Pons (tissue), 1 donor: Measurements from ENCODE around the gene CCR2.
A peak's percentile ranks its signal among the peaks of the same experiment; 100 is the strongest.

Experiments
- DNase-seq: peaks from one replicate; pipeline ENCODE4 v3.0.0-alpha.2; 2016; ENCODE audit warnings: low spot score

Gene CCR2

GRCh38 chr3:46354984-46355383 is 1.1 kb downstream of the CCR2 start:
- DNase-seq = no peak

- no peak for DNase-seq
Measured at GRCh38 chr3:46356276-46356675, 2.4 kb downstream of the CCR2 start.

GRCh38 chr3:46356909-46357308 is 3.0 kb downstream of the CCR2 start:
- DNase-seq = no peak

GRCh38 chr3:46358466-46358865 is 4.6 kb downstream of the CCR2 start:
- no peak for DNase-seq

GRCh38 chr3:46359733-46360493 is 6.0 kb downstream of the CCR2 start:
- DNase-seq = peak; percentile 78

GRCh38 chr3:46360907-46361306 is 7.0 kb downstream of the CCR2 start:
- DNase-seq = no peak

- DNase-seq = no peak
Measured at GRCh38 chr3:46361408-46362283, 7.7 kb downstream of the CCR2 start.

- no peak for DNase-seq
Measured at GRCh38 chr3:46365041-46365440, 11.1 kb downstream of the CCR2 start.

- no peak for DNase-seq
Measured at GRCh38 chr3:46365737-46366524, 12.0 kb downstream of the CCR2 start.

GRCh38 chr3:46367811-46368210 is 13.9 kb downstream of the CCR2 start:
- DNase-seq = no peak

- DNase-seq = peak; percentile 83
Measured at GRCh38 chr3:46368569-46368968, 14.7 kb downstream of the CCR2 start.

GRCh38 chr3:46369151-46369550 is 15.2 kb downstream of the CCR2 start:
- DNase-seq = no peak

- no peak for DNase-seq
Measured at GRCh38 chr3:46369675-46370132, 15.8 kb downstream of the CCR2 start.

- peak; percentile 31 for DNase-seq
Measured at GRCh38 chr3:46370839-46371518, 17.1 kb downstream of the CCR2 start, which contains the start of gene CCR5. Gene CCR5, plus strand, starts transcription at chr3:46370946. Its CDS starts 1,957 bp downstream, at chr3:46372903.

GRCh38 chr3:46371519-46372340 is 17.8 kb downstream of the CCR2 start:
- no peak for DNase-seq

GRCh38 chr3:46372492-46373359 is 18.8 kb downstream of the CCR2 start:
- peak; percentile 58 for DNase-seq

GRCh38 chr3:46374755-46375154 is 20.8 kb downstream of the CCR2 start:
- DNase-seq = no peak

- no peak for DNase-seq
Measured at GRCh38 chr3:46375218-46375617, 21.3 kb downstream of the CCR2 start.

- no peak for DNase-seq
Measured at GRCh38 chr3:46375814-46376213, 21.9 kb downstream of the CCR2 start.
